GM23338 (cell line): ENCODE measurements around the gene ARF1. TPM values are rescaled to one million over a fixed set of nuclear protein-coding genes. Genes with fewer than 3 reads are reported as not detected.

Experiments
- ATAC-seq: fragments of 200-7000 bp; cut with Tn5 transposase; 3 replicates; pipeline ENCODE4 v1.9.1; 2020
- DNase-seq: peaks from one replicate; pipeline ENCODE4 v3.0.0-alpha.2; 2015; ENCODE audit warnings: low spot score
- H2AFZ ChIP-seq: fragments of 200-600 bp; sonication (generic); 2 replicates; pipeline ENCODE4 v1.8.0; 2016; ENCODE audit warnings: antibody characterized with exemption, mild to moderate bottlenecking, moderate library complexity
- H3F3A ChIP-seq: fragments of 200-600 bp; sonication (generic); replicated peaks from 2 replicates; pipeline ENCODE4 v1.8.0; 2017; ENCODE audit warnings: antibody characterized with exemption, mixed run types, low read depth
- H3K27ac ChIP-seq: fragments of 200-600 bp; sonication (generic); 2 replicates; pipeline ENCODE4 v1.6.1; 2016; ENCODE audit warnings: low read depth
- H3K27me3 ChIP-seq: fragments of 200-600 bp; sonication (generic); 2 replicates; pipeline ENCODE4 v1.8.0; 2016; ENCODE audit warnings: mild to moderate bottlenecking, mixed run types, moderate library complexity; ENCODE audit not compliant: insufficient read depth
- H3K36me3 ChIP-seq: fragments of 200-600 bp; sonication (generic); 2 replicates; pipeline ENCODE4 v1.8.0; 2016; ENCODE audit warnings: mild to moderate bottlenecking; ENCODE audit not compliant: insufficient read depth
- H3K4me1 ChIP-seq: fragments of 200-600 bp; sonication (generic); 2 replicates; pipeline ENCODE4 v1.8.0; 2016; ENCODE audit warnings: mild to moderate bottlenecking, moderate library complexity; ENCODE audit not compliant: insufficient read depth
- H3K4me2 ChIP-seq: fragments of 200-600 bp; sonication (generic); 2 replicates; pipeline ENCODE4 v1.7.1; 2017; ENCODE audit warnings: mixed run types
- H3K4me3 ChIP-seq: fragments of 200-600 bp; sonication (generic); 2 replicates; pipeline ENCODE4 v1.6.1; 2016; ENCODE audit warnings: mixed run types
- H3K79me2 ChIP-seq: fragments of 200-600 bp; sonication (generic); replicated peaks from 2 replicates; pipeline ENCODE4 v1.8.0; 2017; ENCODE audit warnings: mild to moderate bottlenecking; ENCODE audit not compliant: insufficient read depth
- H3K9me2 ChIP-seq: fragments of 200-600 bp; sonication (generic); 2 replicates; pipeline ENCODE4 v1.8.0; 2017; ENCODE audit not compliant: insufficient read depth
- H4K20me1 ChIP-seq: fragments of 200-600 bp; sonication (generic); replicated peaks from 2 replicates; pipeline ENCODE4 v1.8.0; 2017; ENCODE audit warnings: mild to moderate bottlenecking; ENCODE audit not compliant: insufficient read depth
- H3K27ac Mint-ChIP-seq: 2 replicates; pipeline ENCODE4 v1.8.0; 2020; ENCODE audit warnings: inconsistent platforms, mild to moderate bottlenecking, moderate library complexity, mixed read lengths
- H3K27me3 Mint-ChIP-seq: 3 replicates; pipeline ENCODE4 v1.8.0; 2022; ENCODE audit warnings: low read depth, mild to moderate bottlenecking, moderate library complexity, mixed read lengths, inconsistent platforms; ENCODE audit not compliant: insufficient read depth, poor library complexity
- H3K36me3 Mint-ChIP-seq: 3 replicates; pipeline ENCODE4 v1.8.0; 2021; ENCODE audit warnings: low read depth, mild to moderate bottlenecking, inconsistent platforms, moderate library complexity, mixed read lengths
- H3K4me1 Mint-ChIP-seq: 3 replicates; pipeline ENCODE4 v1.8.0; 2020; ENCODE audit warnings: mild to moderate bottlenecking, inconsistent platforms, mixed read lengths
- H3K4me3 Mint-ChIP-seq: 3 replicates; pipeline ENCODE4 v1.8.0; 2021; ENCODE audit warnings: moderate library complexity, mild to moderate bottlenecking, inconsistent platforms, mixed read lengths
- H3K9me3 Mint-ChIP-seq: 3 replicates; pipeline ENCODE4 v1.8.0; 2020; ENCODE audit warnings: moderate library complexity, mild to moderate bottlenecking, inconsistent platforms, mixed read lengths
- ZNF114 ChIP-seq: fragments of 250-450 bp; sonication (Bioruptor Pico); IDR thresholded peaks from 2 replicates; pipeline ENCODE4 v1.5.0; 2020; ENCODE audit warnings: mild to moderate bottlenecking, moderate library complexity
- ZNF331 ChIP-seq: fragments of 250-450 bp; sonication (Bioruptor Pico); IDR thresholded peaks from 2 replicates; pipeline ENCODE4 v1.5.0; 2020; ENCODE audit warnings: low read depth, mild to moderate bottlenecking, moderate library complexity
- ZNF462 ChIP-seq: fragments of 250-450 bp; sonication (Bioruptor Pico); IDR thresholded peaks from 2 replicates; pipeline ENCODE4 v1.5.0; 2020; ENCODE audit warnings: mild to moderate bottlenecking, moderate library complexity
- polyA plus RNA-seq: library from polyadenylated mRNA; unstranded; fragments of >200 nt; fragmentation: Nextera tagmentation; extraction: Ambion mirVana; gene quantifications from 2 replicates; pipeline ENCODE4 v1.2.1, GENCODE V29; 2016
- total RNA-seq: library from RNA; depleted of rRNA; stranded (reverse); fragments of >200 nt; shearing (Covaris generic); gene quantifications from 2 replicates; pipeline ENCODE4 v1.2.3, GENCODE V29; 2014

Gene ARF1
- total and polyA plus RNA-seq, 2 experiments from 2014 or later: 210 to 306 TPM

DNA sequence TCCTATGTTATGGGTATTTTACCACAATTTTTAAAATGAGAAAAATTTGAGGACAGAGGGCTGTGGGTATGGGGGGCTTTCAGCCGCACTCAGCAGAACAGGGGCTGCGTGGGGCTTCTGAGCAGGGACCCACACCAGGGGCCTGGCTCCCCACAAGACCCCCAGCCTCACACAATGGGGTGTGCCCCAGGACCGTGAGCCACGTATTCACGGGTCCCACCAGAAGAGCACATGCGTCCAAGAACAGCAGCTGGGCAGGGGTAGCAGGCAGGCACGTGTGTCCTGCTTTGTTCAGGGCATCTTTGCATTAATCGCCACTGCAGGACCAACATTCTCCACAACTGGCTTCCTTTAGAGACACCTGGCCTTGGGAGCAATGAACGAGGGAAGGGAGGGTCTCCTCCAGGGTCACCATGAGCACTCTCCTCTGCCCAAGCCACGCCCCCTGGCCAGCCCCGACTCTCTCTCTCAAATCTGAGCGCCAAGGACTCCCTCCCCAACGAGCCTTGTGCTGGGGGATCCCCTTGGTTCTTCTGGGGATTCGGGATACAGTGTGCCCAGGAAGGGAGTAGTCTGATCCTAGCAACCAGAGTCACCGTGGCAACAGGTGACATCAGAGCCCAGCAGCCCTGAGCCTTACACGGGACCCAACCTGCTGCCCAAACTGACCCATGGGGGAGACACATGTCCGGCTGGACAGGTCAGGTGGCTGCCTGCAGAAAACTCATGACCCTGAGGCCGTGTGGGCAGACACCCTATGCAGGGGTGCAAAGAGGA is 7.4 kb upstream of the ARF1 start:
- TF ChIP-seq ZNF331: no peak
- no peak for TF ChIP-seq ZNF114 (CRISPR knock-in tag)
- TF ChIP-seq ZNF462 (CRISPR knock-in tag): no peak
- H3K4me2 ChIP-seq: no peak overlapping the region
- H3K27ac ChIP-seq: no peak overlapping the region
- H3F3A ChIP-seq: no peaks in the 10 kb centered on the region
- no peak overlapping the region for H2AFZ ChIP-seq
- Mint-ChIP-seq H3K27ac (no peak overlapping the region), H3K36me3 (no peaks in the 10 kb centered on the region), H3K4me3 (no peak overlapping the region), H3K27me3 (peaks cover 71% of the 10 kb centered on the region), H3K4me1 (peaks cover 7% of the 10 kb centered on the region), H3K9me3 (no peaks in the 10 kb centered on the region)
- H3K4me3 ChIP-seq: no peak overlapping the region
- H3K79me2 ChIP-seq: no peaks in the 10 kb centered on the region
- no peaks in the 10 kb centered on the region; the same call in 1 of the 2 replicates for H4K20me1 ChIP-seq
- ATAC-seq (no peak), DNase-seq (peak; percentile 31)
- H3K4me1 ChIP-seq: peaks cover 5% of the 10 kb centered on the region; the same call in 1 of the 2 replicates
- H3K36me3 ChIP-seq: no peaks in the 10 kb centered on the region
- peaks cover 99% of the 10 kb centered on the region for H3K27me3 ChIP-seq
- H3K9me2 ChIP-seq: no peaks in the 10 kb centered on the region

GRCh38 chr1:228075801-228076271 is 6.7 kb upstream of the ARF1 start:
- Mint-ChIP-seq H3K27me3 (peaks cover 71% of the 10 kb centered on the region), H3K9me3 (no peaks in the 10 kb centered on the region), H3K4me3 (no peak overlapping the region), H3K4me1 (peaks cover 7% of the 10 kb centered on the region), H3K36me3 (no peaks in the 10 kb centered on the region), H3K27ac (no peak overlapping the region)
- no peak for ATAC-seq
- Histone ChIP-seq H3K27me3 (peaks cover 98% of the 10 kb centered on the region), H3F3A (no peaks in the 10 kb centered on the region), H3K79me2 (no peaks in the 10 kb centered on the region), H3K9me2 (no peaks in the 10 kb centered on the region), H3K27ac (no peak overlapping the region), H3K4me3 (no peak overlapping the region), H4K20me1 (no peaks in the 10 kb centered on the region; the same call in 1 of the 2 replicates), H3K4me2 (no peak overlapping the region), H2AFZ (no peak overlapping the region), H3K4me1 (peaks cover 5% of the 10 kb centered on the region; the same call in 1 of the 2 replicates), H3K36me3 (no peaks in the 10 kb centered on the region)
- DNase-seq: no peak
- TF ChIP-seq ZNF462 (CRISPR knock-in tag): no peak
